Caki2 (cell line): ENCODE data around the gene SKI. TPM values are rescaled to one million over a fixed set of nuclear protein-coding genes. Genes with fewer than 3 reads are reported as not detected.
"Not testable (repeated sequence)": the region's sequence is repeated elsewhere in the genome, so short reads cannot be mapped to it uniquely, and the experiment has no call there.

Experiments used
- DNase-seq: peaks from one replicate; pipeline ENCODE4 v3.0.0-alpha.2; 2015; ENCODE audit warnings: low read depth
- in situ Hi-C: cut with HindIII; loops from 2 replicates; pipeline ENCODE4 v1.10.0; 2016; ENCODE audit warnings: low sequenced_read_pairs, low pct_unique_long_range_greater_than_20kb, mixed read lengths
- total RNA-seq: library from RNA; depleted of rRNA; stranded (reverse); fragments of >200 nt; shearing (Covaris generic); gene quantifications from 2 replicates; pipeline ENCODE4 v1.2.3, GENCODE V29; 2014; ENCODE audit warnings: low replicate concordance

The SKI gene
- total RNA-seq, 1 experiment from 2014 or later, result 5.6 TPM

DNA sequence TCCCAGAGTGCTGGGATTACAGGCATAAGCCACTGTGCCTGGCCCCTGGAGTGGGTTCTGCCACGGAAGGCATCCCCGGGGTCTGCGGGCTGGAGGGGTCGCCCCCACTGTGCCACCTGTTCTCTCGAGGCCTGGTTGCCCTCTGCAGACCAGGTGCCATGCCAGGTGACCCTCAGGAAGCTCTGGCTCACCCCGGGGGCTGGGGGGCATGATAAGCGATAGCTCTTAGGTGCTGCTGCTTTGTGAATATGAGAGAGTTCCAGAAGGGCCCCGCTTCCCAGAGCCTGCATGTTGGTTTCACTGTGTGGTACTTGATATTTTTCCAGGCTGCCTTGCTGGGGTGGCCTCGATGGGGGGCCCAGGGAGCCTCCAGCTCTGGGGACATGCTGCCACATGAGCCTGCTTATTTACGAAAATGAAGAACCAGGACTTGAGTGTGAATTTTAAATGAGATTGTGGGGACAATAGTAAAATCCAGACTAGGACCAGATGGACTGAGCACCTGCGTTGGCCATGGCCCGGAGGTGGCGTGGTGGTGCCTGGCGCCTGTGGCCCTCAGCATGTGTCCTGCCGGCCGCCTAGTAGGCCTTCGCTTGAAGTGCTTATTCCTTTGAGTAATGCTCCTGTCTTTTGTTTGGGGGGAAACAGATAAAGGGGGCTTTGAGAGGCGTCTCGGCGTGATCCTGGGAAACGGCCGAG, 7.3 kb downstream of the SKI start:
- in situ Hi-C loops, result no loop called here

DNA sequence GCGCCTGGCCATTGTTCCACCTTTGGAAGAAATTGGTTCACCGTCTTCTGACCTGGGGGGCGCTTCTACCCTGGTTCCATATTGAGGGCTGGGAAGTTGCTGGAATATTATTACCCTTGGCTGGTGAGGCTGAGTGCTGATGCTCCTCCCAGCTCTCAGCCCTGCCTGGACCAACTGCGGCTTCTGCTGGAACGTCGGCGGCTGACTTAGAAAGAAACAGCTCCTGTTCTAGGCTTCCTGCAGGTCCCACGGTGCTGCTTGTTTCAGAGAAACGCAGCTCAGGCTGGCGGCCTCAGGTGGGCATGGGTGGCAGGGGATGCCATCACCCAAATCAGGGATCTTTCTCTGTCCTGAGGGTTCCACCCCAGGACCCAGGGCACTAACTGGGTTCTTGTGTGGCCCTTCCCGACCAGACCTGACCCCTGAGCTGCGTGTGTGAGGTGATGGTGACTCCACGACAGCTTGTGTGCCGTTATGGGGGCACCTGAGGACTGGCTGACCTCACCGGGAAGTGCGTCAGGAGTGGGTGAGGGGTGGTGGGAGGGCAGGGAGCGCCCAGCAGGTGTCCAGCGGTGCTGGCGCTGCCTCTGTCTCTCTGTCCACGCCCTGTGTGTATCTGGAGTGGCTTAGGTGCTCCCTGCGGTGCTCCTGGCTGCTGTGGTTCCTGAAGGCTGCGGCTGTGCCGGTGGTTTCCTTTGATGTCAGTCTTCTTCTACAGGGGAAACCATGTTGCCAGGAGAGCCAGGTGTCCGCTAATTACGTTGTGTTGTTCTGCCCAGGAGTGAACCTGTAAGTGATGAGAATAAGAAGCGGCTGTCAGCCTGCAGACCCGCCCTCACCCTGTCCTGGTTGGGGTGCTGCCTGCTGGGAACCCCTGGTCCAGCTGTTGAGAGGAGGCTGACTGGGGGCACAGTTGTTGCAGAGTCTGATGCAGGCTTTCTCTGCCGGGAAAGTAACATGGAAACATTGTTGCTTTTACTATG, 8.9 kb downstream of the SKI start:
- in situ Hi-C loops, result no loop called here
- DNase-seq, result no peak

More for the DNA sequence above, 7.3 kb downstream of the SKI start:
- no peak for DNase-seq

DNA sequence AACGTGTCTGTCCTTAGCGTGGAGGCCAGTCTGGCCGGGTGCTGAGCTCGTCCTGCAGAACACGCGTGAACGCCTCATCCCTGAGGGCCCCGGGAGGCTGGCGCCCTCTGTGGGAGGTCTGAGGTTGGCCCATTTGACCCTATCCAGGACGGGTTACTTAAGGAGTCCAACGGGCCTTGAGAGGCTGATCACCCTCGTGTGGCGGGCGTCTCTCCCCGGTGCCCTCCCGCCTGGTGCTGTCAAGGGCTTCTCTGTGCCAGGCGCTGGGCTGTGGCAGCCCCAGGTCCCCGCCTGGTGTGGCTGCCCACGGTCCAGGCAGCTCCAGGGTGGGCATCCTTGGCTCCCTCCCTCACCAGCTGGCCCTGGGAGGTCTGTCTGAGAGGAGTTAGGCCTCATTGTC, 9.7 kb downstream of the SKI start:
- in situ Hi-C loops, result no loop called here
- no peak for DNase-seq

DNA sequence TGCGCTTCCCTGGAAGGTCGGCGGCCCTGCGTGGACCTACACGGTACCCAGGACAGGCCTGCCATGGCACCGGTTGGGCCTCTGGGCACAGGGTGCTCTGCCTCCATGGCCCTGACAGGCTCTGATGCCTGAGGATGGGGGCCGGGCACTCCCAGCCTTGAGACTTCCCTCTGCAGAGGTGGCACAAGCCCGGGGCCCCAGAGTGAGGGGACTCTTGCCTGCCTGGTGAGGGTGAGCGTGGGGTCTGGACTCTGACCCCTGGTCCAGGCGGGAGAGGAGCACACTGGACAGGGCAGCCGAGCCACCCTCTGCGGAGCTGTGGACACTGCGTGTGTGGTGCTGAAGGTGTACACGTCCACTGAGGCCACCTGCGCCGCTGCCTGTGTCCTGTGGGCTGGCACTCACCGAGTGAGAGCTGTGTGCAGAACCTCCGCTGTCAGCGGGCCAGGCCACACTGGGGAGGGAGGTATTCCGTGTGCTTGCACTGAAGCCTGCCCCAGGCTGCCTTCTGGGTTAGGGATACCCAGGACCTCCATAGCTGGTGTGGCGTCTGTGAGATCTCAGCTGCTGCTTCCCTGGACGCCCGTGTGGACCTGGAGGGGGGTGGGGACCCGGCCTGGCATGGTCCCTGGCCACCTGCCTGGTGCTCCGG, 10.4 kb downstream of the SKI start:
- no peak for DNase-seq
- in situ Hi-C loops, result no loop called here

DNA sequence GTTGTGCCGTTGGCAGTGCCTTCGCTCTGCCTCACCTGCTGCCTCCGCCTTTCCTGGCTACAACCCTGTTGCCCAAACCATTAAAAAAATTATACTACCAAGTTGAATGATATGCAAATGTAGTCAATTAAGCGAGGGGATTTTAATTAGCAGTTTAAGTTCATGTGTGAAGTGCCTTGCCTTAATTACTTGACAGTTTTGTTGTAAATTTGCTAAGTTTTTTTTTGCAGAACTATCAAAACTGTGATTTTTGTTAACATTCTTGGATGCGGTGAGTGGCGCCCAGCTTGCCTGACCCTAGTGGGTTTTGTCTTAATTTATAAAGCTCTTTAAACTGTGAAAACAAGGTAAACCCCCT, 10.9 kb downstream of the SKI start:
- no peak for DNase-seq
- in situ Hi-C loops, result no loop called here

DNA sequence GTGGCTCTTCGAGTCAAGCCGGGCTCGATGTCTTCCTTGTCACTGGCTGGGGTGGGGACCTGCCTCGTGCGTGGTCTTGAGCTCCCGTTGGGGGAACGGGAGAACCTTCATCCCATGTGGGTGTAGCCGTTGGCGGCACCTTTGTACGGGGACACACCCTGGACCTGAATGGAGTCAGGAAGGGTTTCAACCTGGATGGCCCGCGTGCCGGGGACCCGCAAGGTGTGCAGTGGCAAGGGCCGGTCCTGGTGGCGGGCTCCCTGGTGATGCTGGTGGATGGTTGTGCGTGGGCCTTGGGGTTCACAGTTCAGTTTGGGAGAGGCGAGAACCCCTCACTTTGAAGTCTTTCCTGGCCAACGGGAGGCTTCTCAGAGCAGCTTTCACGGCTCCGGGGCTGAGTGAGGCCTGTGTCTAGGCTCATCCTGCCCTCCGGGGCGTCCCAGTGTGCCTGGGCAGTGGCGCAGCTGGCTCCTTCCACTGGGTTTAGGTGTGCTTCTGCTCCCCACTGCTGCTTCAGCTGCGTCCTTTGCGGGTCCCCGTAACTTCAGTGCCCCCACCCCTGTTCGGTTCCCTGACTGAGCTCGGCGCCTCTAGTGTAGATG, 11.4 kb downstream of the SKI start:
- no peak for DNase-seq
- in situ Hi-C loops, result no loop called here

DNA sequence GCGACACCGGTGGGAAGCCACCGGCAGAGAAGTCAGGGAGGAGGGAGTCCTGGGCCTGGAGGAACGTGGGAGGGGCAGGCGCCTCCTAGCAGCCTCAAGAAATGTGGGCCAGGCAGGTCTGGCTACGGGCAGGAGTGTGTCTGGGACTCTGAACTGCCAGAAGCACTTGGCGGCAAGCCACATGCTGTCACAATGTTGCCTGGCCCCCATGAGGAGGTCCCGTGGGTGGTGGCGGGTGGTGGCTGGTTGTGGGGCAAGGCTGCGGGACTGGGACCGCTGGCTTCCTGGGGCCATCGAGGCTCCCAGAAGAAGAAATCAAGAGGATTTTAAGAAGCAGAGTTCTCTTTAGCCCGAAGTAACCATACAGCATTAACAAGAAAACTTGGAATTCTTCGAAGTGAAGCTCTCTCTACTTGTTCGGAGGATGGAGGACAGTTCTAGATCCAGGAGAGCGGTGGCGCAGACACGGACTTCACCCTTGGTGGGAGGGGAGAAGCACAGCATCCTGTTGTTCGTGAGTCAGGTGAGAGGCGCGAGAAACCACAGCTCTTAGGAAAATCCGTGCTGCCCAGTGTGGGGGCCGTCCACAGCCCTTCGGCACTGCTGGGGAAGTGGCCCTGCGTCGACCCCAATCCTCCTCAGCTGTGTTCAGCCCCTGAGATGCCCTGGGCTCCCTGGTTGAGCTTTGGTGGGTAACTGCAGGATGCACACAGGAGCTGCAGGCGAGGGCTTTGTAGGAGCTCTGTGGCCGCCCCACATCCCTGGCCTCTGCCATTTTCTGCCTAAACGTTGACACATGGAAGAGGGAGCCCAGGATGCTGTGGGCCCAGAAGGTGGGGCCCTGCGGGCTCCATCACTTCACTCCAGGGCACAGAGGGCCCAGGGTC, 12.4 kb downstream of the SKI start:
- DNase-seq, result no peak
- in situ Hi-C loops, result no loop called here

DNA sequence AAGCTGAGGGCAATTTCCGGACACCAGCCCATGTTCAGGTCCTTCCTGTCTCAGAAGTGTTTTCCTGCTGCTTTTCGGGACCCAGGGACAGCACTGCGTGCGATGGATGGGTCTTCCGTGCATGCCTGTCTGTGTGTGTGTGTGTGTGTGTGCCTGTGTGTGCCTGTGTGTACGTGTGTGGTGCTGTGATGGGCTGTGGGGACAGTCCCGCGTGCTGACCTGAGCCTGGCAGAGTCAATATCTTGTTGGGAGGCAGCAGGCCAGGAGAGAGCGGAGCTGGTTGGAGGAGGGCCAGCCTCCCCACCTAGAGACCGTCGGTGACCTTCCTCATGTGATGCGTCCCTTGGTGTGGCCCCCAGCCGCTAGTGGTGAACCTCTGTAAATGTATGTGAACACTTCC, 13.7 kb downstream of the SKI start:
- no peak for DNase-seq
- in situ Hi-C loops, result no loop called here

DNA sequence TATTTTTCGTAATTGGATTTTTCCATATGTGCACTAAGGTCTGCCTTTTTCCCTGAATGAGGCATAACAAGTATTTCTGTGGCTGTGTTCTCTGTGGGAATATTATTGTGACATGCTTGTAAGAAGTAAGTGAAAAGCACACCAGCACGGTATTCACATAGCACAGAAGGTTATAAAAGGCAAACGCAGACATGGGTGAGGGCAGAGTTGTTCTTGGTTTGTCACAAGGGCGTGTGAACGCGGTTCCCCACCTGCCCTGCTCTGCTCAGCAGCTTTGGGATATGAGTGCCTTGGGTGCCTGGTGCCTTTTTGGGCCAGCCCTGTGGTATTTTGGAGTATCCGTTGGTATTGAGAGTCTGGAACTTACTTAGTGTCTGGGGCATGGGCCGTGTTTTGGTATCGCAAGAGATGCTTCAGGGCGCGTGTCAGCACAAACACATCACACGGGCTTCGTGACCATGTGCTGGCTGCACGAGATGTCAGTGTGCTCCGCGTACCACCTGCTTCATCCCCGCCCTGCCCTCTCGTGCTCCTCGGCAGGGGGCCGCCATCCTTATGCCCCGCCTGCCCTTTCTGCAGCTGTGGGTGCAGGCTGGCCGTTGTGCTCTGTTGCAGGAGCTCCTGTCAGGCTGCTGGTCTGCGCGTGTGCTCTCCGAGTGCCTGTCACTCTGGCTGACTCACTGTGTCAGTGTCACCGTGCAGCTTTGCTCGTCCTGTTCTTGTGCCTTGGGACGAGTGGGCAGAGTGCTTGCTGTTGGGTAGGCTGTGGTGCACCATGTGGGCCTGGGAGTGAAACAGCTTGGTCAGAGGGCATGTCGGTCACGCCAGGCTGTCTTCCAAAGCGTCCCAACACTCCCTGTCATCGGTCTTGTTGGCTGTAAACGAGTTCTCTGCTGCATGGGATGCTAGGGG, 15.0 kb downstream of the SKI start:
- in situ Hi-C loops, result no loop called here
- no peak for DNase-seq

DNA sequence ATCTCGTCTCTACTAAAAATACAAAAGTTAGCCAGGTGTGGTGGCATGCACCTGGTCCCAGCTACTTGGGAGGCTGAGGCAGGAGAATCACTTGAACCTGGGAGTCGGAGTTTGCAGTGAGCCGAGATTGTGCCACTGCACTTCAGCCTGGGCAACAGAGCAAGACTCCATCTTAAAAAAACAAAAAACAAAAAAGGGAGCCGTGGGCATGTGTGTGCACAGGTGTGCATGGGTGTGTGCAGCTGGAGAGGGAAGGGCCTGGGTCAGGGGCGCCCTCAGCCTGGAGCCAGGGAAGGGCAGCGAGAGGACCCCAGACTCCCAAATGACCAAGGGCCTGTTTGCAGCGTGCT, 18.9 kb downstream of the SKI start:
- DNase-seq, in situ Hi-C loops: not testable (repeated sequence)

DNA sequence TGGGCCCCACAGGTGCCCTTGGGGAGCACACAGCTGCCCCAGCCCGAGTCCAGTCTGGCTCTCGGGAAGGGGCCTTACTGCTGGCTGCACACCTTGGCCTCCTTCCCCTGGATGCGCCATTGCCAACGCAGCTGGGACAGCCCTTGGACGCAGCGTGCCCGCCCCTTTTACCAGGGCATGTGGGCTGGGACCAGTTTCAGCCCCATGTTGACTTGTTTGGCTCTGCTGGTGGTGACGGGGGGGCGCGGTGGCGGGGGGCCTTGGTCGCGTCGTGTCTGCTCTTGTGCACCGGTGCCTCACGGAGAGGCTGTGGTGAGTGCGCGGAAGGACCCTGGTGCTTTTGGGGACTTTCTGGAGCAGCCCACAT, 19.6 kb downstream of the SKI start:
- DNase-seq, result no peak
- in situ Hi-C loops, result no loop called here

DNA sequence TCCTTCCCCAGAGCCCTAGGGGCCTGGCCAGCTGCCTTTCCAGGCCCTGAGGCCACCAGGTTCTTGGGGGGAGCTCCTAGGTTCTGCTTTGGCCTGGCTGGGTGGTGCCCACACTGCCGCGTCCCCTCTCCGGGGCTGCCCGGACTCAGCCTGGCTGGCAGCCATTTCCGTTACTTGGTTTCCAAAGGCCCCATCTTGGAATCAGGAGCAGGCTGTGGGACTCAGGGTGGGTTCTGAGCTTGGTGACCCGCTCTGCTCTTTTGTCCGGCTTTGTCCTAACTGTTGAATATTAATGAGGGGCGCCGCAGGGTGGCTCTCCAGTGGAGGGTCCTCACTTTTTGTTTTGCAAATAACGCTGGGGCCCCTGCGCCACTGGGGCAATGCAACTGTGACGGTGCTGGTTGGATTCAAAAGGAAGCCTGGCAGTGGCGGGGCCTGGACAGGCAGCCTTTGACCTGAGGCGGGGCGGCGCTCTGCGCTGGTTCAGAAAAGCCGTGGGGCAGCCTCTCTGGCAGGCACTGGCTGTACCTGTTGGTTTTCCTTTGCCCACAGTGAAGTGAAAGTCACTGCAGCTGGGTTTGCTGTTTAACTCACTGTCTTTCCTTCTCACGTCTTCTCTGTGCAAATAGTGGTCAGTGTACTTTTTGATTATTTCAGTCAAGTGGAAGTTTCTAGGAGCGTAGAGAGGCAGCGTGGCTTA, 20.2 kb downstream of the SKI start:
- in situ Hi-C loops, result no loop called here
- no peak for DNase-seq

DNA sequence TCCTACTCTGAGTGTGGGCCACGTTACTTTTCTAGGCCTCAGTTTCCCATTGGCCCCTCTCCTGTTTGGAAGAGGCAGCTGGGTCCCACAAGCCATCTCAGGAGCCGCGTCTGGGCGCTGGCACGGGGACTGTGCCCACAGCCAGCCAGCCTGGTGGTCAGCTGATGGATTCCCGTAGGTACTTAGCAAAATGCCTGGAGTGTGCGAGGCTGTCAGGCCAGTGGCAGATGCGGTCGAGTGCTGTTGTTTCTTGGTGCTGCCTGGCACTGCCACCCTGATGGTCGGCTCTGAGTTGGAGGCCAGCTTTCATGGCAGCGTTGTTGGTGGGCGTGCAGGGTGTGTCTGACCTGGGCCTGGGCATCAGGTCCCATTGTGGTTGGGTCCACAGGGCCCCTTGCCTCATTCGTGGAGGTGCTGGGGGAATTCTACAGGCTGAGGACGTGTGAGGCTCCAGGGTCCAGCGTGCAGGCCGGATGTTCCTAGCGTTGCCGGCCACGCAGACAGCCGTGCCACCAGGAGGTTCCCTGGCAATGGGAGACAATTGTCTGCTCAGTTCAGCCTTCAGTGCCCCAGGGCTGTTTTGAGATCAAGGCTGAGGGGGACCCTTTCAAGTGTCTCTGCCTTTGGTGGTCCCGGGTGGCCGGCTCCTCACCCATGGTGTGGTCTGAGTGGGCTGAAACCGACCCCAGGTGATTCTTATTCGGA, 20.9 kb downstream of the SKI start:
- in situ Hi-C loops, result no loop called here
- DNase-seq, result no peak

DNA sequence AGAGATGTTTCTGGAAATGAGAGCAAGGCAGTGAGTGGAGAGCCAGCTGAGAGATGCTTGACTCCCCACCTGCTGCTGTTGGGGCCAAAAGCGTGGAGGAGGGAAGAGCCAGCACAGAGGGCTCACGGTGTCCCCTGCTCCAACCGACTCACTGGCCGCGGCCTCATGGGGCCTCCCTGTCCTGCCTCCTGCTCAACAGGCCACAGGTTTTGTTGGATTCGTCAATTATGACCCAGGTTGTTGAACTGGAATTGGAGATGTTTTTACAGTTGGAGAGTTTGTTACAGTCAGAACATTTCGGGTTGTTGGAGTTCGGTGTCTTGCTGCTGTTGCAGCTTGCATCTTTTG, 21.4 kb downstream of the SKI start:
- no peak for DNase-seq
- in situ Hi-C loops, result no loop called here

DNA sequence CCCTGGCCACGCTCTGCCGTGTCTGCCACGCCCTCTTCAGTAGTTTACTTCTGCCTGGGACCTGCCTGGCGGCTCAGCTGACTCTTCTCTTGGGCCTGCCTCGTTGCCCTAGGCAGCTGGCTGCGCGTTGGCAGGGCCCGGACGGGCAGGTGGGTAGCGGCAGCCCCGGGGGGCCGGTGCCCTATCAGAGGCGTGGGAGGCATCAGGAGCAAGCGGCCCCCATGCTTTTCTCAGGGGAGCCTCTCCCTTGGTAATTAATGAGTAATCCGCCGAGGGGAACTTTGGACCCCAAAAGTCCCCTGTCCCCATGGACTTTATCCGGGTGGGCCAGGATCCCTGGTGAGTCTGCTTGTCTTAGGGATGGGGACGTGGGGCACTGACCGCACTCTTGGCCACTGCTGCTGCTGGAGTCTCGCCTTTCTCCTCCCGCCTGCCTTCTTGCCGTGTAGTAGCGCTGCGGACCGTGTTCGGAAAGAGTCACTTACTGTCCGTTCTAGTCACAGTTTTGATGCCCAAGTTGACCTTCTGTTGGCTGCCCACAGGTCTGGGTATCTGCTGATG, 22.7 kb downstream of the SKI start:
- no peak for DNase-seq
- in situ Hi-C loops, result no loop called here

DNA sequence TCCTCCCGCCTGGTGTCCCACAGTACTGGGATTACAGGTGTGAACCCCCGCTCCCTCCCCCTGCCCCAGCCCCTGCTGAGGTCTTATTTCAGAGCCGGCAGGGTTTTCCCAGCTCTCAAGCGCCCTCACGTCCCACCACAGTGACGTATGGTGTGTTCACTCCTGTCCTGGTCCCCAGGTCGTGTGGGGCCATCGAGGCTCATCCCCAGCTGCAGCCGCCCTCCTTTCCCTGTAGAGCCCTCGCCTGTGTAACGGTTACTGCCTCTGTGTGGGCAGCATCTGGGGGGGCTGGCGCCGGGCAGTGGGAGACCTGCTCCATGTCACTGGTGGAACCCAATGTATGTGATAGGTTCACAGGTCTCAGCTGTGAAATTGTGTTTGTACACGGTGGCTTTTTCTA, 23.2 kb downstream of the SKI start:
- DNase-seq, result no peak
- in situ Hi-C loops, result no loop called here
